SK-N-MC (cell line): ENCODE measurements around the gene GAS6.

Source experiments
- EZH2 ChIP-seq: fragments of 200-600 bp; sonication (generic); IDR thresholded peaks from one replicate; pipeline ENCODE4 v1.6.1; 2017; ENCODE audit warnings: antibody characterized with exemption
- FOXP2 ChIP-seq: optimal IDR thresholded peaks from 2 replicates; pipeline ENCODE3; 2011; ENCODE audit warnings: mild to moderate bottlenecking, moderate library complexity; ENCODE audit not compliant: insufficient read depth; ENCODE audit errors: extremely low read length, control extremely low read depth
- POLR2AphosphoS5 ChIP-seq: IDR thresholded peaks from 2 replicates; pipeline ENCODE4 v1.6.1; 2012; ENCODE audit warnings: mild to moderate bottlenecking, low read depth, low read length, borderline replicate concordance

- no peak for TF ChIP-seq POLR2AphosphoS5
- TF ChIP-seq EZH2, result no peak
- TF ChIP-seq FOXP2, result no peak
These were observed 2.3 kb downstream of the GAS6 start for GRCh38 chr13:113861433-113862030.
